Measurements from ENCODE around the gene ARTN. TPM values are rescaled to one million over a fixed set of nuclear protein-coding genes. Genes with fewer than 3 reads are reported as not detected.

The ARTN gene
- total RNA-seq, 2 donors from 2014 or later, result 1.2 TPM; not detected in 1

DNA sequence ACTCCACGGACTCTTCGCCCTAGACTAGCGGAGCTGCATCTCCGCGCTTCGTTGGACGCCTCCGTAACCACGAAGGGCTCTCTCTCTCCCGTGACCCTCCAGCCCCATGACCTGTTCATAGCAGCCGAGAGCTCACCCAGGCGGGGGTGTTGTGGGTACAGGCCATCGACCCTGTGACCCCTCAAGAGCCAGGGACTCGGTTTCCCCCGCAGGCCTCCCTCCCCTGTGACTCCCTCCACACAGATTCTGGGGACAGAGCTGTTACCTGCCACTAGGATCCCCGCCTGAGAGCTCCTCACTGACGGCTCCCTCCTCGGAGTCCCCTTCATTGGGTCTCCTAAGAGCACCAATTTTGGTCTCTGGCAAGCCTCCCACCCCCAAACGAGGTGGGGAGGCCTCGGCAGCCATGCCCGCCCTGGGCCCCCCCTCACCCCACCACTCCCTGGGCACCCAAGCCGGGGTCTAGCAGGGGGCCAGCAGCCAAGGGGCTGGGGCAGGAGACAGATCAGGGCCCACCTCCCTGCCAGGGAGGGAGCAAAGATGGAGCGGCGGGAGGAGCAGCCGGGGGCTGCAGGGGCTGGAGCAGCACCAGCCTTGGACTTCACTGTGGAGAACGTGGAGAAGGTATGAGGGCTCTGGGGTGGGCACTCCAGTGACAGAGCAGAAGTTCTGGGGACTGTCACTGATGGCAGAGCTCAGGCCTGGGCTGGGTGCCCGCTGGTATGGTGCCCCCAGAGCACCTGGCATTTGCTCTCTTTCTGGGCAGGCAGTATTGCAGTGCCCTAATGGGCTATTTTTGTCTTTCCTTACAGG lies 13.7 kb downstream of the ARTN start:
- Mint-ChIP-seq H3K27ac (peak overlapping the region; percentile 86 to 95), H3K27me3 (no peaks in the 10 kb centered on the region), H3K4me3 (peak overlapping the region; percentile 95), H3K4me1 (ENCODE audit: low read depth in 2 of 2) (peaks cover 29 to 41% of the 10 kb centered on the region in 2 donors), H3K9me3 (no peaks in the 10 kb centered on the region), H3K36me3 (peaks cover 7% of the 10 kb centered on the region)
- ATAC-seq (no peak), DNase-seq (ENCODE audit: low spot score) (no peak)

DNA sequence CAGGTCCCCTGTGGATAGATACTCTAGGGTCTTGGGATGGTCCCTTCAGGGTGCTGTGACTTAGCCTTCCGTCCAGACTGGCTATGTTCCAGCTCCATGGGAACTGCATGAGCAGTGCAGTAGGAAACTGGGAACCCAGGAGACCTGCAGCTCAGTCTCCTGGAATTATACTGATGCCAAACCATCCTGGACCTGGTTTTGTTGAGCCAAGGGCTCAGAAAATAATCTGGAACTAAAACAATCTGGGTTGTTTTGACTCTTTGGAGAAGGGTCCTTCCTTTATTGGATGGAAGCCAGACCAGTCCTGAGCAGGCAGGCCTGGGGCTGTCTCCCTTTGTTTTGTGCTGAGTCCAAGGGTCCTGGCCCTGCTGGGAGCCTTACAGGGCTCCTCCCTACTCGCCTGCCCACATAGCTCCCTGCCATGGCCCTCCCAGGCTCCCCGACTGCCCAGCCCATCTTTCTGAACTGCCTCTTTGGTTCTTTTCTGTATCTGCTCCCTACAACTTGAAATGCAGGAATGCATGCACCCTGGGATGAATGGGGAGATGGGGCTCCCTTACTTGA lies 14.4 kb downstream of the ARTN start:
- Mint-ChIP-seq H3K27me3 (no peaks in the 10 kb centered on the region), H3K4me3 (peak overlapping the region; percentile 95), H3K36me3 (peaks cover 7% of the 10 kb centered on the region), H3K4me1 (ENCODE audit: low read depth in 2 of 2) (peaks cover 29 to 37% of the 10 kb centered on the region in 2 donors), H3K27ac (peak overlapping the region; percentile 86 to 95), H3K9me3 (no peaks in the 10 kb centered on the region)
- DNase-seq (ENCODE audit: low spot score) (no peak), ATAC-seq (no peak)

DNA sequence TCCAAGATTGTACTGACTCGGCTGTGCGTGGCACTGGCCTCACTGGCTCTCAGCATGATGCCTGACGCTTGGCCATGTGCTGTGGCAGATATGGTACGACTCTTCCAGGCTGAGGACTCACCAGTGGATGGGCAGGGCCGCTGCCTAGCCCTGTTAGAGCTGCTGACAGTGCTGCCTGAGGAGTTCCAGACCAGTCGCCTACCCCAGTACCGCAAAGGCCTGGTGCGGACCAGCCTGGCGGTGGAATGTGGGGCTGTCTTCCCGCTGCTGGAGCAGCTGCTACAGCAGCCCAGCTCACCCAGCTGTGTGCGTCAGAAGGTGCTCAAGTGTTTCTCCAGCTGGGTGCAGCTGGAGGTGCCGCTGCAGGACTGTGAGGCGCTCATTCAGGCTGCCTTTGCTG lies 16.1 kb downstream of the ARTN start:
- H3K4me3 Mint-ChIP-seq, result no peak overlapping the region
- DNase-seq (ENCODE audit: low spot score) (no peak), ATAC-seq (no peak)
- no peaks in the 10 kb centered on the region for H3K9me3 Mint-ChIP-seq
- H3K36me3 Mint-ChIP-seq, result peaks cover 7% of the 10 kb centered on the region
- no peaks in the 10 kb centered on the region for H3K27me3 Mint-ChIP-seq
- H3K4me1 Mint-ChIP-seq (ENCODE audit: low read depth in 2 of 2), result peaks cover 29 to 35% of the 10 kb centered on the region in 2 donors
- H3K27ac Mint-ChIP-seq, result no peak overlapping the region

DNA sequence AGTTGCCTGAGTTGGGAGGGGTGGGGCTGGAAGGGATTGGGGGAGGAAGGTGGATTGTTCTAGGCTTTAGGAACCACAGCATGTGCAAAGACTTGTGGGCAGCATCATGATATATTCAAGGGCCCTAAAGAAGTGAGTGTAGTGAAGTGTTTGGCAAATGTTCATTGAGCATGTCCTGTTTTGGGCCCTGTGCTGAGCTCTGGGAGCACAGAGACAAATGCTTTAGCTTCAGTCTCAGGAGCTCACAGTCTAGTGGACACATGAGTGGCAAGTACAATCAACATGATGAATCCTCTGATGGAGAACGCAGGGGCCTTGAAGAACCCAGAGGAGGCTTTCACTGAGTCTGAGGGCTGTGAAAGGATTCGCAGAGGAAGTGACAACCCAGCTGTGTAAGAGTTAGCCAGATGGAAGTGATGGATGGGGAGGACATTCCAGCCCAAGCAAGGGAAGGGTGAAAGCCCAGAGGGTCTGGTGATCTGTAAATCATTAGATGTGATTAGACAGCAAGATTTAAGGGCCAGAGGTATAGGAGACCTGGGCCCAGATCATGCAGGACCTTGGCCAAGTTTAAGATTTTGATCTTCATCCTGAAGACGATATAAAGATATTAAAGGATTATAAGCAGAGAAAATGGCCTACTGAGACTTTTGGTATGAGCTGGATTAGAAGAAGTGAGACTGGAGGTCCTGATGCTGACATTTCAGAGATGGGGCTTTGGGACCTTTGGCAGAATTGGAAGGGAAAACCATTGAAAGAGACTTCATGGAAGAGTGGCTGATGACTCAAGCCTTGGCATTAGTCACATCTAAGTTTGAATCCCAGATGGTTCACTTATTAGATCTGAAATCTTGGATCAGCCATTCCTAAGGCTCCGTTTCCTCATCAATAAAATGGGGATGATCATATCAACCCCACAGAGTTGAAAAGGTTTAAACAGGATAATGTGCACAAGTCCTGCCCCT lies 17.7 kb downstream of the ARTN start:
- no peaks in the 10 kb centered on the region for H3K9me3 Mint-ChIP-seq
- H3K27ac Mint-ChIP-seq, result peak overlapping the region in 1 of 2 donors; percentile 30
- H3K4me3 Mint-ChIP-seq, result no peak overlapping the region
- H3K4me1 Mint-ChIP-seq (ENCODE audit: low read depth in 2 of 2), result peaks cover 19 to 22% of the 10 kb centered on the region in 2 donors
- ATAC-seq (no peak), DNase-seq (ENCODE audit: low spot score) (no peak)
- H3K36me3 Mint-ChIP-seq, result peaks cover 7% of the 10 kb centered on the region
- no peaks in the 10 kb centered on the region for H3K27me3 Mint-ChIP-seq

DNA sequence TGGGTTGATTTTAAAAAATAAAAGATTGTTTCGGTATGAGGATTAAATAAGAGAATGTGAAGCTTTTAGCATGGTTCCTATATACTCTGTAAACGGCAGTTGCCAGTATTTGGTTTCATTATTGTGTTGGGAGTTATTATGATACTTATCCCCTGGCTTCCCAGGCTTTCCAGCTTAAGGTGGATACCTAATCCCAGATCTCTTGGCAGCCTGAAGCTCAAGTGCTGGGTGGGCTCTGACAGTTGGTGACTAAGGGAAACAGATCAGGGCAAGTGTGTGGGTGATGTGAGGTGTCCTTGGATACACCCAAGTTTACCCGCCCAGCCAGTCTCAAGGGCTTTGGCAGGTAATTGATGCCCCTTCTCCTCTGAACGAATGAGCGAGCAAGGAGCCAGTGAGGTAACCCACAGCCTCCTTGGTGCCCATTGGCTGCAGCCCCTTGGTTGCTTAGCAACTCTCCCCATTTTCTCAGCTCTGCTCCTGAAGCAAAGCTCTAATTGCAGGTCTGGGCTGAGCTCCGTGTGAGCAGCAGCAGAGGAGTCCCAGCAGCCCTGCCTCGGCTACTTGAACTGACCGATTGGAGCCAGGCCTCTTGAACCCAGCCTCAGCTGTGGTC lies 19.2 kb downstream of the ARTN start:
- Mint-ChIP-seq H3K9me3 (no peaks in the 10 kb centered on the region), H3K36me3 (peaks cover 7% of the 10 kb centered on the region), H3K27ac (no peak overlapping the region), H3K4me1 (ENCODE audit: low read depth in 2 of 2) (peaks cover 18 to 21% of the 10 kb centered on the region in 2 donors), H3K27me3 (no peaks in the 10 kb centered on the region), H3K4me3 (no peak overlapping the region)
- ATAC-seq (no peak), DNase-seq (ENCODE audit: low spot score) (no peak)

DNA sequence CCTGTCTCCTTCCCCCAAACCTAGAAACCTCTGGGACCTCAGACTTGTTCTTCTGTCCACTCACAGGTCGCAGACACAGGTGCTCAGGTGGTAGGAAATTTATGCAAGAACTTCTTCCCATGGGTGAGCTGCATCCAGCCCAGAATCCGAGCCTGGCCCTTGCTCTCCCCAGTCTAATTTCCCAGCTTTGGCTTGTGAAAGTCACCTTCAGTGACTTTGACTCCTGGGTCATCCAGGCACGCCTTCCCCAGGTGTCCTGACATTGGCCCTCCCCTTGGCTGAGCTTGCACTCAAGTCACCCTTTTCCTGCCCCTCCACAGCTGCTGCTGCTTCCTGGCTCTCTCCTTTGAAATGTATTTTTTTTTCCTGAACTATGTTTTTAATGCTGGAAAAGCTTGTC lies 19.8 kb downstream of the ARTN start:
- DNase-seq (ENCODE audit: low spot score) (no peak), ATAC-seq (no peak)
- peaks cover 15 to 17% of the 10 kb centered on the region in 2 donors for H3K4me1 Mint-ChIP-seq (ENCODE audit: low read depth in 2 of 2)
- H3K27ac Mint-ChIP-seq, result no peak overlapping the region
- H3K36me3 Mint-ChIP-seq, result peaks cover 7% of the 10 kb centered on the region
- no peaks in the 10 kb centered on the region for H3K27me3 Mint-ChIP-seq
- no peak overlapping the region for H3K4me3 Mint-ChIP-seq
- H3K9me3 Mint-ChIP-seq, result no peaks in the 10 kb centered on the region

DNA sequence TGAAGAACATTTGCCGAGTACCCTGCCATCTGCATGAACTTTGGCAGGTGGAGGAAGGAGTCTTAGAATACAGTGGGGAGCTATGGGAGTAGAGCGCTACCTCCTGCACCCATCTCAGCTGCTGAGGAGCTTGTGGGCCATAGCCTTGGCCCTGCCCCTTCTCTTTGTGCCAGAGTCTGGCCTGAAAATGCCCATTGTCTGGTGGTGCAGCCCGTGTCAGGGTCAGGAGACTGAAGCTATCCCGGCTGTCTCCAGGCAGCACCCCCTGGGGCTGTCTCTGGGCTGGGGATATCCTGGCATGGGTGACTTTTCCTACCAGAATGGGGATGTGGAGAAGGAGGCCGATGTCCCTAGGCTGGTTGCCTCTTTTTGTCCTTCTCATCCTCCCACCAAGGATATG lies 20.4 kb downstream of the ARTN start:
- Mint-ChIP-seq H3K9me3 (no peaks in the 10 kb centered on the region), H3K27ac (no peak overlapping the region), H3K27me3 (no peaks in the 10 kb centered on the region), H3K36me3 (peaks cover 9% of the 10 kb centered on the region), H3K4me3 (no peak overlapping the region), H3K4me1 (ENCODE audit: low read depth in 2 of 2) (peaks cover 13 to 14% of the 10 kb centered on the region in 2 donors)
- DNase-seq (ENCODE audit: low spot score) (no peak), ATAC-seq (no peak)

DNA sequence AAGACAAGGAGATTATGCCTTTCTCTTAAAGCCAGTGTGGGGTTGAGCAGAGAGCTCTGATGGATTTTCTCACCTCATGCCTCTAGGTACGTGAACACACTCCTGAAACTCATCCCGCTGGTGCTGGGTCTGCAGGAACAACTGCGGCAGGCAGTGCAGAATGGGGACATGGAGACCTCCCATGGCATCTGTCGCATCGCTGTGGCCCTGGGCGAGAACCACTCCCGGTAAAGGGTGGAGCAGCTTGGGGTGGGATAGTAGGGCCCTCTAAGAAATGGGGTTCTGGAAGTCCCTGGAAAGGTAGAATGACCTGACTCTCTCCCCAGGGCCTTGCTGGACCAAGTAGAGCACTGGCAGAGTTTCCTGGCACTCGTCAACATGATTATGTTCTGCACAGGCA lies 22.6 kb downstream of the ARTN start:
- Mint-ChIP-seq H3K36me3 (peaks cover 4% of the 10 kb centered on the region), H3K9me3 (no peaks in the 10 kb centered on the region), H3K27ac (no peak overlapping the region), H3K4me1 (ENCODE audit: low read depth in 2 of 2) (peaks cover 3 to 4% of the 10 kb centered on the region in 2 donors), H3K4me3 (no peak overlapping the region), H3K27me3 (no peaks in the 10 kb centered on the region)
- ATAC-seq (no peak), DNase-seq (ENCODE audit: low spot score) (no peak)

DNA sequence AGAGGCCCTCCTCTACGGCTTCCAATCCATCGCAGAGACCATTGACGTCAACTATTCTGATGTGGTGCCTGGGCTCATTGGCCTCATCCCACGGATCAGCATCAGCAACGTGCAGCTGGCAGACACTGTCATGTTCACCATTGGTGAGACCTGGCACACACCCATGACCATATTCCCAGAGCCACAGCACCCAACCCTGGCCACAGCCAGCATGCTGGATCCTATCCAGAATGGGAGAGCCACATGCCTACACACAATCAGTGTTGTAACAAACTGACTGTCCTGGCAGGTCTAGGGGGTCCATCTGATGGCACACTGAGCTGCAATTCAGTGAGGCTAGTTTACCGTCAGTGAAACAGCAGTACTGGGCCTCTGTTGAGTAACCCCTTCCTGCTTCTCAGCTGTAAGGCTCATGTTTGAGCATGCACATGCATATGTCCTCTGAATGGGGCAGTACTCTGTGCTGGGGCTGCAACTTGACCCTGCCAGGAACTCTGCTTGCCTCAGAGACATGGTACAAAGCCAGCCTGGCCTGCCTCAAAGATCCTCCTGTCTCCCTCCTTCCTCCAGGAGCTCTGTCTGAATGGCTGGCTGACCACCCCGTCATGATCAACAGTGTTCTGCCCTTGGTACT lies 23.9 kb downstream of the ARTN start:
- peaks cover 8% of the 10 kb centered on the region for H3K36me3 Mint-ChIP-seq
- no peaks in the 10 kb centered on the region for H3K27me3 Mint-ChIP-seq
- no peak overlapping the region for H3K27ac Mint-ChIP-seq
- peaks cover 0 to 4% of the 10 kb centered on the region in 2 donors for H3K4me1 Mint-ChIP-seq (ENCODE audit: low read depth in 2 of 2)
- ATAC-seq (no peak), DNase-seq (ENCODE audit: low spot score) (no peak)
- no peaks in the 10 kb centered on the region for H3K9me3 Mint-ChIP-seq
- H3K4me3 Mint-ChIP-seq, result no peak overlapping the region

DNA sequence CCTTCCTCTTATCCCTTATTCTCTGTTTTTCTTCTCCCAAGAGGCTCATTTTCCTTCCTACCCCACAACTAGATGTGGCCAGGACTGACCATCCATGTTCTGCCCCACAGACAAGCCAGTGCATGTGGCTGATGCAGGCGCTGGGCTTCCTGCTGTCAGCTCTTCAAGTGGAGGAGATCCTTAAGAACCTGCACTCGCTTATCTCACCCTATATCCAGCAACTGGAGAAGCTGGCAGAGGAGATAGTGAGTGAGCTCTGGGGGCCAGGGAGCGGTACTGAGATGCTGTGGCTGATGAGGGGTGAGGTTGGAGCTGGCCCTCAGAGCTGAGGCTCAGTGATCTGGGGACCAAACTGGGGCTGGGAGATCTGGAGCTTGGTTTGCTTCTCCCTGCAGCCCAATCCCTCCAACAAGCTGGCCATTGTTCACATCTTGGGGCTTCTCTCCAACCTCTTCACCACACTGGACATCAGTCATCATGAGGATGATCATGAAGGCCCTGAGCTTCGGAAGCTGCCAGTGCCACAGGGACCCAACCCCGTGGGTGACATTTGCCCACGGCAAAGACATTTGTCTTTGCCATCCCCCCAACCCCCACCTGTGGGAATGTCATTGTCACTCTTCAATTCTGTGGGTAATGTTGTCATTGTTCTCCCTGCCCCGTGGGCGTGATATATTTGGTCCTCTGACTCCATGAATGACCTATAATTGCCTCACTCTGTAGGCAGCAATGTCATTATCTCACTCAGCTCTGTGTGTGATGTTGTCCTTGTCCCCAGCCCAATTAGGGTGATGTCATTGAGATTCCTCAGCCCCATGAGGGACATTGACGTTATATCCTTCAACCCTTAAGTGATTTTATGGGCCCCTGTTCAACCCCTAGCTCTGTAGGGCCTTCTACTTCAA lies 25.0 kb downstream of the ARTN start:
- no peaks in the 10 kb centered on the region for H3K27me3 Mint-ChIP-seq
- peaks cover 0 to 4% of the 10 kb centered on the region in 2 donors for H3K4me1 Mint-ChIP-seq (ENCODE audit: low read depth in 2 of 2)
- H3K4me3 Mint-ChIP-seq, result no peak overlapping the region
- no peak for DNase-seq (ENCODE audit: low spot score)
- ATAC-seq, result no peak
- no peak overlapping the region for H3K27ac Mint-ChIP-seq
- H3K36me3 Mint-ChIP-seq, result peaks cover 10% of the 10 kb centered on the region
- H3K9me3 Mint-ChIP-seq, result no peaks in the 10 kb centered on the region

DNA sequence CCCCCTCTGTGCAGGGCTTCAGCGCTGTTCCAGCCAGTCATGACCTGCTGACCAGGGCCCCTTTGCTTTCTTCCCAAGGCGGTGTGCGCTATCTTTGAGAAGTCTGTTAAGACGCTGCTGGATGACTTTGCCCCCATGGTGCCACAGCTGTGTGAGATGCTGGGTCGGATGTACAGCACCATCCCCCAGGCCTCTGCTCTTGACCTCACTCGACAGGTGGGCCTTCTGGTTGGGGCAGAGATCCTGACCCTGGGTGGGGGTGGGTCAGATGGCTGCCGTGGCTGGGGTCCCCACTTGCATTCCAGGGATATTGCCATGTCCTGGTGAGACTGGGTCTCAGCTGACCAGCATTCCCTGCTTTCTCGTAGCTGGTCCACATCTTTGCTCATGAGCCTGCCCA lies 27.2 kb downstream of the ARTN start:
- ATAC-seq, result no peak
- H3K36me3 Mint-ChIP-seq, result peaks cover 10% of the 10 kb centered on the region

DNA sequence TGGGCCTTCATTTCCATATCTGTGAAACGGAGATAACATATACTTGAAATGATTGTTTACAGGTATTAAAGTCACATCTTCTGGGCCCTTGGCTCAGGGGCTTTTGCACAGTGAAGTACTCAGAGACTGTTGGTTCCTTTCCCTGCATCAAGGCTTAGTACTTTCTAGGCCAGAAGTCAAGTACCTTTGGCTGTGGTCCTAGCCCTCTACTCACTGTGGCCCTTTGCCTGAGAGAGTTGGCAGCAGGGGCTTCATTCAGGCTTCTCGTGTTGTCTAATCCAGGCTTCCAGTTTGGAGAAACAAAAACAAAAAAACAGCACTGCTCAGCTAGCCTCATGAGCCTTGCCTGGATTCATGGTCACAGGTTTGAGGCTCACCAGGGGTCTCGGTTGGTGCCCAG lies 28.1 kb downstream of the ARTN start:
- no peak overlapping the region for H3K4me3 Mint-ChIP-seq
- no peaks in the 10 kb centered on the region for H3K9me3 Mint-ChIP-seq
- H3K36me3 Mint-ChIP-seq, result peaks cover 10% of the 10 kb centered on the region
- ATAC-seq (no peak), DNase-seq (ENCODE audit: low spot score) (no peak)
- H3K4me1 Mint-ChIP-seq (ENCODE audit: low read depth in 2 of 2), result no peaks in the 10 kb centered on the region
- no peak overlapping the region for H3K27ac Mint-ChIP-seq
- no peaks in the 10 kb centered on the region for H3K27me3 Mint-ChIP-seq

More for the DNA sequence above, 27.2 kb downstream of the ARTN start:
- Mint-ChIP-seq H3K27ac (no peak overlapping the region), H3K9me3 (no peaks in the 10 kb centered on the region), H3K4me1 (ENCODE audit: low read depth in 2 of 2) (no peaks in the 10 kb centered on the region), H3K27me3 (no peaks in the 10 kb centered on the region), H3K4me3 (no peak overlapping the region)
- no peak for DNase-seq (ENCODE audit: low spot score)

All from natural killer cell treated with Interleukin-12 subunit alpha and Interleukin-12 subunit beta and Interleukin-15 and Interleukin-18, amount 100 ng/mL, for 72 hours (primary cell).